Astrocyte of the cerebellum (primary cell): ENCODE data around the gene CTNNA3.

Source experiments
- DNase-seq: peaks from one replicate; pipeline ENCODE4 v3.0.0-alpha.2; 2011; ENCODE audit warnings: low read depth
- H3K4me3 ChIP-seq: 2 replicates; pipeline ENCODE4 v1.5.1; 2011; ENCODE audit warnings: mild to moderate bottlenecking, low read depth, low read length, moderate library complexity
- in situ Hi-C: cut with HindIII; loops from 2 replicates; pipeline ENCODE4 v1.10.0; 2017; ENCODE audit warnings: low sequenced_read_pairs
- TF ChIP-seq, protein P1 (sequence below): IDR thresholded peaks from 2 replicates; pipeline ENCODE4 v1.5.1; 2012; ENCODE audit warnings: low read length, low read depth, moderate library complexity, mild to moderate bottlenecking; ENCODE audit errors: missing control alignments

CTNNA3 gene

DNA sequence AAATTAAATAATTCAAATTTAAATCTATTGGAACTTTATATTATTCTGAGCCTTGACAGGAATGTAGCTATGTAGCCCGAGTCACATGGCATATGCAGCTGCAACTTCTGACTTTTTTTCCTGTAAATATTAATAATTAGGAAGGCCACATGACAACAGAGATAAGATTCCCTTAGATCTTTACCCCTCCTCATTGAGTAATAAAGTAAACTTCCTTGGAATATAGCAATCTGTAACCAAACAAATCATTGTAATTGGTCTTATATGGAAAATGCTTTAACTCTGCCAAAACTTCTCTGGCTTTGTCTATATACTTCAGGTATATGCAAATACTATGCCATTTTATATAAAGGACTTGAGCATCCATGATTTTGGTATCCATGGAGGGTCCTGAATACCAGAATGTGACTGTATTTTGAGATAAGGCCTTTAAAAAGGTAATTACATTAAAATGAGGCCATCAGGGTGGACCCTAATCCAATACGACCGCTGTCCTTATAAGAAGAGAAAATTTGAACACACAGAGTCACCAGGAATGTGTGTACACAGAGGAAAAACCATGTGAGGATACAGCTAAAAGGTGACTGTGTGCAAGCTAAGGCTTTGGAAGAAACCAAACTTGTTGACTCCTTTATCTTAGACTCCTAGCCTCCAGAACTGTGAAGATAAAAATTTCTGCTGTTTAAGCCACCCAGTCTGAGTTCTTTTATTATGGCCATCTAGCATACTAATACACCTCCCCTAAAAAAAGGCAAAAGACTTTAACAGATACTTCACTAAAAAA lies 222.0 kb downstream of the CTNNA3 start:
- TF ChIP-seq, protein P1, sequence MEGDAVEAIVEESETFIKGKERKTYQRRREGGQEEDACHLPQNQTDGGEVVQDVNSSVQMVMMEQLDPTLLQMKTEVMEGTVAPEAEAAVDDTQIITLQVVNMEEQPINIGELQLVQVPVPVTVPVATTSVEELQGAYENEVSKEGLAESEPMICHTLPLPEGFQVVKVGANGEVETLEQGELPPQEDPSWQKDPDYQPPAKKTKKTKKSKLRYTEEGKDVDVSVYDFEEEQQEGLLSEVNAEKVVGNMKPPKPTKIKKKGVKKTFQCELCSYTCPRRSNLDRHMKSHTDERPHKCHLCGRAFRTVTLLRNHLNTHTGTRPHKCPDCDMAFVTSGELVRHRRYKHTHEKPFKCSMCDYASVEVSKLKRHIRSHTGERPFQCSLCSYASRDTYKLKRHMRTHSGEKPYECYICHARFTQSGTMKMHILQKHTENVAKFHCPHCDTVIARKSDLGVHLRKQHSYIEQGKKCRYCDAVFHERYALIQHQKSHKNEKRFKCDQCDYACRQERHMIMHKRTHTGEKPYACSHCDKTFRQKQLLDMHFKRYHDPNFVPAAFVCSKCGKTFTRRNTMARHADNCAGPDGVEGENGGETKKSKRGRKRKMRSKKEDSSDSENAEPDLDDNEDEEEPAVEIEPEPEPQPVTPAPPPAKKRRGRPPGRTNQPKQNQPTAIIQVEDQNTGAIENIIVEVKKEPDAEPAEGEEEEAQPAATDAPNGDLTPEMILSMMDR = no peak
- no peak overlapping the region for H3K4me3 ChIP-seq
- in situ Hi-C loops = no loop called here
- no peak for DNase-seq

DNA sequence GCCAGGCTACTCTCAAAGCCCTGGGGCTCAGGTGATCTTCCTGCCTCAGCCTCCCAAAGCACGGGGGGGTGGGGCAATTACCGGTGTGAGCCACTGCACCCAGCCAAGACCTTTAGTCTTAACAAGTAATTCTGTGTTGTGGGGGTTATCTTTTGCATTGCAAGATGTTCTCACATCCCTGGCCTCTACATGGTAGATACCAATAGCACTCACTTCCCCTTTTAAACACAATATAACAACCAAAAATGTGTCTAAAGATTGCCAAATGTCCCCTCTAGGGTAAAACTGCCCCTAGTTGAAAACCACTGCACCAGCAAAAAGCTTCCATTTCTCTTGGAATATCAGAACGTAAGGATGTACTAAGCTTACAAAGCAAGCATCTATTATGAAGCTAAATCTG lies 225.0 kb downstream of the CTNNA3 start:
- H3K4me3 ChIP-seq = no peak overlapping the region
- DNase-seq = no peak
- in situ Hi-C loops = no loop called here
- TF ChIP-seq, protein P1 = no peak

DNA sequence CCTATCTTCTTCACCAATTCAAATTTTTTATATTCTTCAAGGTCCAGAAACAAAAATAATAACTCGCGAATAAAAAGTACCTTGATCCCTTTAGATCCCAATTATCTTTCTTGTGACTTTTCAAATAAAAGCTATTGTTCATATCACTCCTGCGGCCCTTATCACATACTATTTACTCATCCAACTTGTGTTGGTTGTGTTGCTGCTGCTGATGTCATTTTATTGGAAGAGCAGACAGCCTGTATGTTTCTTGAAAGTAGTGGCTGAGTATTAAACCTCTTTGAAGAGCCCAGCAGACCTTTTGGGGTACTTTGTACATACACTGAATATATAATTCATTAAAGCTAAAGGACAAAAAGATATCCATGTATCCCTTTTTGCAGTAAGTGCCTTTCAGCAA lies 231.7 kb downstream of the CTNNA3 start:
- in situ Hi-C loops = no loop called here
- H3K4me3 ChIP-seq = no peak overlapping the region
- TF ChIP-seq, protein P1 = no peak
- DNase-seq = no peak

DNA sequence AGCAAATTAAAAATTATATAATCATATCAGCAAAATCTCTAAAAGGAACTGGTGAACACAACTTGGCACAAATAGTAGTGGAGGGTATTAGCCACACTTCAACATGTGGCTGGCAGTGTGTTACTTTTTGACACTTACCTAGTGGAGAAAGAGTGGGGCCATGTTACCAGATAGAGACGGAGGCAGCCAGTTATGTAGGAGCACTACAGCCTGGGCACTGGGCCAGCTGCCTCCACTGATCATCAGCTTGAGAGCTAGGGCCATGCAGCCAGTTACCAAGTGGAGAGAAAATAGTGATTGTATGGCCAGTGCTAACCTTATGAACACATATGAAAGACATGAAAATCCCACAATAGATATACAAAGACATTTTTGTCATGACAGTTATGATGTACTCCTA lies 243.1 kb downstream of the CTNNA3 start:
- H3K4me3 ChIP-seq = no peak overlapping the region
- no peak for DNase-seq
- in situ Hi-C loops = no loop called here
- TF ChIP-seq, protein P1 = no peak

DNA sequence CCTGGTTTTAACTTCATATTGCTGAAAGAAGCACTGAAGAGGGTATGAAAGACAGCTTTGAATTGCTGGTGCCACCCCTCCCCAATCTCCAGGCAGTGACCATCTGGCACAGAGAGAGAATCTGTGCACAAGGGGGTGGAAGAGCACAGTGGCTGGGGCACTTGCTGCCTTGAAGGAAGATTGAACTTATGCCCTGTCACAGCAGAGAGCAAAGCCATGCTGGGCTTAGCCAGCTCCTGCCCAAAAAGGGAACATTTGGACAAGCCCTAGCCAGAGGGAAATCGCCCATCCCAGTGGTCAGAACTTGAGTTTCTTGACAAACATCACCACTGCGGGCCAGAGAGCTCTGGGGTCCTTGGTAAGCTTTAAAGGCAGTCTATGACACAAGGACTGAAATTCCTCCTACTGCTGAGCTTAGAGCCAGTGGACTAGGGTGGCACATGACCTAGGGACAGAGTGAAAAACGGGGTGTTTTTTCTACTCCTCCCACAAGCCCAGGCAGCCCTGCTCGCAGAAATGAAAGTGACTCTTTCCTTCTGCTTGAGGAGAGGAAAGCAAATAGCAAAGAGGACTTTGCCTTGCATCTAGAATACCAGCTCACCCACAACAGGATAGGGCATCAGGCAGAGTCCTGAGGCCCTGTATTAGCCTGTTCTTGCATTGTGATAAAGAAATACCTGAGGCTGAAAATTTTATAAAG lies 257.2 kb downstream of the CTNNA3 start:
- in situ Hi-C loops = no loop called here
- TF ChIP-seq, protein P1 = no peak
- no peak overlapping the region for H3K4me3 ChIP-seq
- DNase-seq = no peak

DNA sequence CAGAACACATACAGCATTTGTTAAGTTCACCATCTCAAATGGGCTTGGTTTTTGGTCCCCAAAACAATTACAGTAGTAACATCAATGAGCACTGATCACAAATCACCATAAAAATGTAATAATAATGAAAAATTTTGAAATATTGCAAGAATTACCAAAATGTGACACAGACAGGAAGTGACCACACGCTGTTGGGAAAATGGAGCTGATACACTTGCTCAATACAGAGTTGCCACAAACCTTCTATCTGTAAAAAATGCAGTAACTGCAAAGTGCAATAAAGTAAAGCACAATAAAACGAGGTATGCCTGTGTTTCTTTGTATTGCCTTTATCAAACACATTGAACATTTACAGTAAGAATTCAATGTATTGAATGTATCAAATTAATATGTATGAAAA lies 262.7 kb downstream of the CTNNA3 start:
- in situ Hi-C loops = no loop called here
- H3K4me3 ChIP-seq = no peak overlapping the region
- DNase-seq = no peak
- TF ChIP-seq, protein P1 = no peak
